Astrocyte of the cerebellum (primary cell): ENCODE results near the gene CEACAM21.

Experiments
- DNase-seq: peaks from one replicate; pipeline ENCODE4 v3.0.0-alpha.2; 2011; ENCODE audit warnings: low read depth
- H3K4me3 ChIP-seq: 2 replicates; pipeline ENCODE4 v1.5.1; 2011; ENCODE audit warnings: mild to moderate bottlenecking, low read depth, low read length, moderate library complexity
- CTCF ChIP-seq: IDR thresholded peaks from 2 replicates; pipeline ENCODE4 v1.5.1; 2012; ENCODE audit warnings: low read length, low read depth, moderate library complexity, mild to moderate bottlenecking; ENCODE audit errors: missing control alignments
- in situ Hi-C: cut with HindIII; loops from 2 replicates; pipeline ENCODE4 v1.10.0; 2017; ENCODE audit warnings: low sequenced_read_pairs

CEACAM21 gene

DNA sequence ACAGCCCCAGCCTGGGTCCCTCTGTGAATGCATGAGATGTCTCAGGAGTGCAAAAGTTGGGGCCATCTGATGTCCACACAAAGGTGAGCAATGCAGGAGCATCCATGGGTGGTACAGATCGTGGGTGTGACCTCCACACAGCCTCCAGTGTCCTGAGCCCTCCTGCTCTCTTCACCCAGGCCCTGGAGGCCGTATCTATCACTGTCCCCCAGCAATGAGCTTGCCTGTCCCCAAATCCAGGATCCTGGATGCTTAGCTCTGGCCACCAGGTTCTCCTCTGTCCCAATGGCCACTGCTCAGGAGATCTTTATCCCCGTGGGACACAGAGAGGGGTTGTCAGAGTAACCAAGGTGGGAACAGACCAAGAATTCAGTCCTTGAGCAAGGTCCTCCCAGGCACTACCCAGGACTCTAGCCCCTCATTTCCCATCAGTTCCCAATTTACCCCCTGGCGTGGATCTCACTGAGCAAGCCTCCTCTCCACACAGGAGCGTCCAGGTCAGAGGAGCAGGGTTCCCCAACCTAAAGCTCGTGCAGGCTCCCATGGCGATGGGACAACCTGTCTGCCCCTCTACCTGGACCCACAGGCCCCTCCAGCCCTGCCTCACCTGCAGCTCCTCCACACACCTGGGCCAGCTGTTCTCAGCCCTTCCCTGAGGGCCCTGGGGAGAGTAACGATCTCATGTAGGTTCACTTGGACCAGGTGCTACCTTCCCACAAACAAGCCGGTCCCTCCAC lies 11.3 kb downstream of the CEACAM21 start:
- TF ChIP-seq CTCF, result no peak
- in situ Hi-C loops, result no loop called here
- H3K4me3 ChIP-seq, result no peak overlapping the region
- no peak for DNase-seq

DNA sequence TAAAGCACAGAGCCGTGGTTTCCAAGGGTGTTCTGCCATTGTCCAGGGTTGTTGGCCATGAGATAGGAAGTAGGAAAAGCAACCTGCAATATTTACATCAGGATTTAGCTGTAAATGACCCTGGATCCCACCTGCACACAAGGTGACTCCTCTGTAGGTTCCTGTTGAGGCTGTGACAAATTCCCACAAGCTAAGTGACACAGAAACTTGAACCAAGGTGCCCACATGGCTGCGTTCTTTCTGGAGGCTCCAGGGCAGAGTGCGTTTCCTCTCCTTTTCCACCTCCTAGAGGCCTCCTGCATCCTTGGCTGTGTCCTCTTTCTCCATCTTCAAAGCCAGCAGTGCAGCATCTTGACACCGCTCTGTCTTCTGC lies 11.9 kb downstream of the CEACAM21 start:
- TF ChIP-seq CTCF, result no peak
- in situ Hi-C loops, result no loop called here
- H3K4me3 ChIP-seq, result no peak overlapping the region
- no peak for DNase-seq

DNA sequence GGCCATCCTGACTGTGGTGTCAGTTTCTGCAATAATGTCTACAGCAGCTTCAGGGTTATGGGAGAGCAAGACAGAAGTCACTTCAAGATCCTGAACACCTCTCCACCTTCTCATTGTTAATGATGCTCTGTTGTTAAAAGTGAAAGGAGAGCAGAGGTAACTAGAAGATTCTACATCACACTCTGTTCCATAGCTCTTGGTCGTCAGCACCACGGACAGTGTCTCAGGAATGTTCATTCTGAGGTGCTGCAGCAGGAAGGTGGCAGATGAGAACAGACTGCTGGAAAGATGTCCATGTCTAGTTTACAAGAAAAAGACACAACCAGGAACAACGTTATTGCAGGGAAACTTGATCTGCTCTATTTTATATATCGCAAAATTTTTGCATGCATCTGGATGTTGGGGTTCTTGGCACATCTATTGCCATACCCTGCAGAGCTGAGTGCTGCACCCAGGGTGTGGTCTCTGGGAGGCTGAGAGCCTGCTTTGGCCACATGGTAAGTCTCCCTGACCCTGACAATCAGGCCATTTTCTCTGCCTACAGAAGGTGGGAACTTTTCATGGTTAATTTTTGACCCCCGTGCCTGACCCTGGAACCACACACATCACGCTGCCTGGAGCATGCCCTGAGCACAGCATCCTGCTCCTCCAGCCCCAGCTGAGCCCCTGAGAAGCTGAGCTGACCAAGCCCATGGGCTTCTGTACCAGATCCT lies 12.7 kb downstream of the CEACAM21 start:
- H3K4me3 ChIP-seq, result no peak overlapping the region
- TF ChIP-seq CTCF, result no peak
- in situ Hi-C loops, result no loop called here
- peak; percentile 9 for DNase-seq

- TF ChIP-seq CTCF, result no peak
- in situ Hi-C loops, result no loop called here
- no peak overlapping the region for H3K4me3 ChIP-seq
- DNase-seq, result no peak
These were observed 13.4 kb downstream of the CEACAM21 start for GRCh38 chr19:41589371-41589770.

DNA sequence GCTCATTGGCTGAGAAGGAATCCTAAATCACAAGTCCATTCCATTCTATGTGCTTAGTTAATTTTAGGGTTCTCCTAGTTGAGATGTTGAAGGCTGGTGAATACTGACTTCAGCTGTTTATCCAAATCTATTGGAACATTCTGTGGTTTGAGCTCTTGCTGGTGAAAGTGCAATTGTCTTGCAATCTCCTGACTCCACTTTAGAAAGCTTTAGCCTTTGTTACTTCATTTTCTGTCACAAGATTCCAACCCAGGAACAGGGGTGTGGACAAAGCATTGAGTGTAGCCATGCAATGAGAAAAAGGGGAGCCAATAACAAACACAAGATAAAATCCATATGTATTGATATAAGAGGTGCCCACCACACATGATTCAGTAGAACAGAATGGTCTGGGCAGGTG lies 15.0 kb downstream of the CEACAM21 start:
- TF ChIP-seq CTCF, result no peak
- H3K4me3 ChIP-seq, result no peak overlapping the region
- in situ Hi-C loops, result no loop called here
- DNase-seq, result no peak

- in situ Hi-C loops, result no loop called here
- TF ChIP-seq CTCF, result no peak
- H3K4me3 ChIP-seq, result no peak overlapping the region
- no peak for DNase-seq
These were observed 16.1 kb downstream of the CEACAM21 start for GRCh38 chr19:41591951-41592562.
